Left lung (tissue), 10 donors: ENCODE results near the gene DNAH1. TPM values are rescaled to one million over a fixed set of nuclear protein-coding genes. Genes with fewer than 3 reads are reported as not detected.
A peak's percentile ranks its signal among the peaks of the same experiment; 100 is the strongest.

ENCODE experiments used
- ATAC-seq: fragments of 200-7000 bp; cut with Tn5 transposase; one replicate; pipeline ENCODE4 v1.9.1; 2020; ENCODE audit warnings: moderate library complexity
- DNase-seq, 4 donors: peaks; one replicate each; pipeline ENCODE4 v3.0.0-alpha.2; 2013 to 2020
- H3K27ac ChIP-seq, 2 donors: fragments of 200-600 bp; sonication (generic) in 1 of 2; one replicate each; pipeline versions ENCODE4 v1.5.0 to v1.8.0; 2020 to 2021
- H3K27me3 ChIP-seq, 2 donors: fragments of 200-600 bp; sonication (generic) in 1 of 2; one replicate each; pipeline versions ENCODE4 v1.5.0 to v1.8.0; 2020 to 2021
- H3K36me3 ChIP-seq, 2 donors: fragments of 200-600 bp; sonication (generic) in 1 of 2; one replicate each; pipeline versions ENCODE4 v1.5.0 to v1.8.0; 2020 to 2021
- H3K4me1 ChIP-seq, 2 donors: fragments of 200-600 bp; one replicate each; pipeline ENCODE4 v1.8.0; 2021
- H3K4me3 ChIP-seq, 2 donors: fragments of 200-600 bp; sonication (generic) in 1 of 2; one replicate each; pipeline versions ENCODE4 v1.5.0 to v1.8.0; 2020 to 2021; ENCODE audit warnings: mild to moderate bottlenecking in 1 of 2
- H3K9me3 ChIP-seq, 2 donors: fragments of 200-600 bp; sonication (generic) in 1 of 2; one replicate each; pipeline versions ENCODE4 v1.5.0 to v1.8.0; 2020 to 2021
- CTCF ChIP-seq, 2 donors: fragments of 200-600 bp; sonication (generic) in 1 of 2; IDR thresholded peaks; one replicate each; pipeline versions ENCODE4 v1.5.0 to v1.8.0; 2021; ENCODE audit warnings: antibody characterized with exemption in 2 of 2
- intact Hi-C, 2 donors: fragments of 100-400 bp; cut with DNase I; formaldehyde crosslinking; loops; one replicate each; pipeline versions ENCODE4 v1.11.2 to v1.14.2; 2022
- microRNA-seq, 2 donors: library from miRNA; unstranded; fragments of <30 nt; microRNA quantifications; one replicate each; pipeline ENCODE4, GENCODE V29; 2019
- polyA plus RNA-seq, 6 donors: library from polyadenylated mRNA; unstranded; fragments of 120-200 nt; gene quantifications; one replicate each; pipeline ENCODE4 v1.2.1, GENCODE V29; 2013; ENCODE audit not compliant: insufficient read length in 6 of 6
- total RNA-seq, 2 donors: library from RNA; stranded (reverse); fragmentation: NEBNext Ultra II Directional; extraction: Animal tissue kit (Norgen Biotek cat#: 25700); gene quantifications; one replicate each; pipeline ENCODE4 v1.2.1, GENCODE V29; 2021
- donor health status: DM: no; HTN: yes; CAD: no.
- donor health status: DM: no; HTN: no; CAD: no.

Gene DNAH1
- total and polyA plus RNA-seq, 8 donors = 6.5 to 14.0 (median 9.9) TPM

GRCh38 chr3:52446042-52446441, 129.9 kb downstream of the DNAH1 start:
- H3K4me1 ChIP-seq = peaks cover 0 to 26% of the 10 kb centered on the region in 2 donors
- intact Hi-C loops = loop anchor here in 1 of 2 donors (10.0 kb wide), 1 partner anchor 211 kb away; the partner anchor contains the start of gene TWF2
- no peaks in the 10 kb centered on the region for H3K27me3 ChIP-seq
- ATAC-seq (no peak), DNase-seq (no peak)
- H3K9me3 ChIP-seq = no peaks in the 10 kb centered on the region
- no peak for TF ChIP-seq CTCF (IDR thresholded peaks at IDR 0.05)
- H3K27ac ChIP-seq = no peak overlapping the region
- no peaks in the 10 kb centered on the region for H3K36me3 ChIP-seq
- H3K4me3 ChIP-seq = no peak overlapping the region

- intact Hi-C loops = loop anchor here in 1 of 2 donors (10.0 kb wide), 1 partner anchor 212 kb away; the partner anchor contains the start of gene TWF2
- DNase-seq (peak in 2 of 4 donors; percentile 63 to 74), ATAC-seq (peak; percentile 50)
- Histone ChIP-seq H3K27ac (no peak overlapping the region), H3K4me1 (peaks cover 0 to 26% of the 10 kb centered on the region in 2 donors), H3K36me3 (no peaks in the 10 kb centered on the region), H3K9me3 (no peaks in the 10 kb centered on the region), H3K4me3 (no peak overlapping the region), H3K27me3 (no peaks in the 10 kb centered on the region)
- TF ChIP-seq CTCF (IDR thresholded peaks at IDR 0.05) = peak; percentile 98 to 100
Observed at GRCh38 chr3:52446631-52447511, 130.8 kb downstream of the DNAH1 start.

GRCh38 chr3:52447512-52448355, 131.6 kb downstream of the DNAH1 start:
- intact Hi-C loops = loop anchor here in 1 of 2 donors (10.0 kb wide), 1 partner anchor 213 kb away; the partner anchor contains the start of gene TWF2
- Histone ChIP-seq H3K27ac (no peak overlapping the region), H3K4me1 (peaks cover 0 to 26% of the 10 kb centered on the region in 2 donors), H3K36me3 (no peaks in the 10 kb centered on the region), H3K4me3 (no peak overlapping the region), H3K27me3 (no peaks in the 10 kb centered on the region), H3K9me3 (no peaks in the 10 kb centered on the region)
- no peak for DNase-seq
- no peak for ATAC-seq
- no peak for TF ChIP-seq CTCF (IDR thresholded peaks at IDR 0.05)

Small RNAs within 50 kb of the gene (microRNA-seq; reads per million reads assigned to microRNA genes)
- gene MIR135A1 = 0.14 to 0.34 reads per million in 2 donors
- 42,229 to 62,761 reads per million in 2 donors for gene MIRLET7G

Other genes with a start within 250 kb of the DNAH1 start
- gene POC1A, start 161.9 kb upstream of the DNAH1 start, total RNA-seq = 1 to 10 TPM; 5.3 to 7.6 TPM
- 10 to 100 TPM in 3 of 6 donors, 1 to 10 TPM in 3; 7.9 to 16.5 (median 9.3) TPM for gene POC1A, start 161.9 kb upstream of the DNAH1 start, polyA plus RNA-seq
- 10 to 100 TPM; 66.7 to 70.1 TPM for gene ALAS1, start 118.2 kb upstream of the DNAH1 start, total RNA-seq
- 10 to 100 TPM; 31.6 to 45.3 (median 41.6) TPM for gene ALAS1, start 118.2 kb upstream of the DNAH1 start, polyA plus RNA-seq
- gene TLR9, start 90.7 kb upstream of the DNAH1 start, total RNA-seq = 1 to 10 TPM in 1 of 2 donors, not detected in 1; 1.5 TPM
- gene TLR9, start 90.7 kb upstream of the DNAH1 start, polyA plus RNA-seq = under 1 TPM; 0.21 to 0.78 (median 0.39) TPM
- 10 to 100 TPM; 47.7 to 77.5 TPM for gene TWF2, start 77.2 kb upstream of the DNAH1 start, total RNA-seq
- gene TWF2, start 77.2 kb upstream of the DNAH1 start, polyA plus RNA-seq = 10 to 100 TPM; 28.9 to 37.7 (median 30.9) TPM
- gene PPM1M, start 70.6 kb upstream of the DNAH1 start, total RNA-seq = 10 to 100 TPM; 33.1 to 48.3 TPM
- gene PPM1M, start 70.6 kb upstream of the DNAH1 start, polyA plus RNA-seq = 10 to 100 TPM; 27.4 to 36.3 (median 30.9) TPM
- 10 to 100 TPM; 60.2 to 67.9 TPM for gene WDR82, start 37.7 kb upstream of the DNAH1 start, total RNA-seq
- gene WDR82, start 37.7 kb upstream of the DNAH1 start, polyA plus RNA-seq = 100 to 1,000 TPM; 101 to 124 (median 114) TPM
- gene GLYCTK, start 28.5 kb upstream of the DNAH1 start, total RNA-seq = 10 to 100 TPM in 1 of 2 donors, 1 to 10 TPM in 1; 8.9 to 13.7 TPM
- 10 to 100 TPM; 10.3 to 11.7 (median 11.0) TPM for gene GLYCTK, start 28.5 kb upstream of the DNAH1 start, polyA plus RNA-seq
- gene BAP1, start 93.7 kb downstream of the DNAH1 start, total RNA-seq = 10 to 100 TPM; 66.6 to 69.8 TPM
- gene BAP1, start 93.7 kb downstream of the DNAH1 start, polyA plus RNA-seq = 10 to 100 TPM; 70.0 to 87.2 (median 78.8) TPM
- gene PHF7, start 94.3 kb downstream of the DNAH1 start, total RNA-seq = 1 to 10 TPM; 3.9 to 6.5 TPM
- gene PHF7, start 94.3 kb downstream of the DNAH1 start, polyA plus RNA-seq = 10 to 100 TPM in 4 of 6 donors, 1 to 10 TPM in 2; 9.3 to 11.7 (median 10.4) TPM
- gene SEMA3G, start 128.8 kb downstream of the DNAH1 start, total RNA-seq = 10 to 100 TPM; 30.5 to 36.5 TPM
- gene SEMA3G, start 128.8 kb downstream of the DNAH1 start, polyA plus RNA-seq = 1 to 10 TPM; 5.7 to 8.0 (median 6.1) TPM
- 100 to 1,000 TPM in 1 of 2 donors, 10 to 100 TPM in 1; 30.7 to 117 TPM for gene TNNC1, start 137.7 kb downstream of the DNAH1 start, total RNA-seq
- gene TNNC1, start 137.7 kb downstream of the DNAH1 start, polyA plus RNA-seq = 10 to 100 TPM; 16.7 to 49.3 (median 30.1) TPM
- gene NISCH, start 139.3 kb downstream of the DNAH1 start, total RNA-seq = 100 to 1,000 TPM in 1 of 2 donors, 10 to 100 TPM in 1; 72.6 to 104 TPM
- 100 to 1,000 TPM; 133 to 178 (median 154) TPM for gene NISCH, start 139.3 kb downstream of the DNAH1 start, polyA plus RNA-seq
- gene STAB1, start 179.0 kb downstream of the DNAH1 start, total RNA-seq = 100 to 1,000 TPM; 122 to 334 TPM
- gene STAB1, start 179.0 kb downstream of the DNAH1 start, polyA plus RNA-seq = 10 to 100 TPM; 46.5 to 58.2 (median 48.0) TPM
- gene NT5DC2, start 217.5 kb downstream of the DNAH1 start, total RNA-seq = 10 to 100 TPM; 81.8 to 83.1 TPM
- 100 to 1,000 TPM; 211 to 365 (median 268) TPM for gene NT5DC2, start 217.5 kb downstream of the DNAH1 start, polyA plus RNA-seq
- gene UQCC5, start 220.3 kb downstream of the DNAH1 start, total RNA-seq = 10 to 100 TPM; 19.0 to 20.4 TPM
- gene UQCC5, start 220.3 kb downstream of the DNAH1 start, polyA plus RNA-seq = 10 to 100 TPM in 5 of 6 donors, 1 to 10 TPM in 1; 9.6 to 19.1 (median 14.9) TPM